Islet precursor cell (in vitro differentiated cells): ENCODE data around the gene SLC9A5.

ENCODE experiments used
- DNase-seq: peaks from one replicate; pipeline ENCODE4 v3.0.0-alpha.2; 2018

Gene SLC9A5

DNA sequence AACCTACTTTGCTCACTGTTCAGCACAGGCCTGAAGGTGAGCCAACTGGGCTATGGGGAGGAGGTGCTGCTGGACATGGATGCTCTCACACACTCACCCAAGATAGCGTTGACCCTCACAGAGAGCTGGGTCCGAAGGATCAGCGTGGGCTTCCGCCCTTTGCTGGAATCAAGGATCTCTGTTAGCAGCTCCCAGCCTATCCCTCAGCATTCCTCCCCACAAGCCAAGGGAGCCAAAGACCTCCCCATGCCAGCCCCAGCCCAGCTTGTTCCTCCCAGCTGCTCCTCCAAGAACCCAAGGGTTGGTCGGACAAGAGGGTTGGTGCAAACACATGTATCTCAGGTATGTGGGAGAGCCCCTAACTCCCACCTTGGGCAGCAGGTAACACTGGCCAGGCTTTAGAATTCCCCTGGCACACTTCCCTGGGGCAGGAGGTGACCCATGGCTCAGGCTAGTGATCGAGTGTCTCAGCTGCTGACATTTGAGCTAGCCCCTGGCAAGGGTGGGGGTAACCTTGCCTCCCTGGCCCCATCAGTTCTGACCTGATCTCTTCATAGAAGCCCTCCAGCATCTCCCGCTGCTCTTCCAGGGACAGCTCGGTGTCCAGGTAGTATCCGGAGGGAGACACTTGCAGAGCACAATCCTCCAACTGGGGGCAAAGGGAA is 9.8 kb upstream of the SLC9A5 start:
- DNase-seq = peak; percentile 45

DNA sequence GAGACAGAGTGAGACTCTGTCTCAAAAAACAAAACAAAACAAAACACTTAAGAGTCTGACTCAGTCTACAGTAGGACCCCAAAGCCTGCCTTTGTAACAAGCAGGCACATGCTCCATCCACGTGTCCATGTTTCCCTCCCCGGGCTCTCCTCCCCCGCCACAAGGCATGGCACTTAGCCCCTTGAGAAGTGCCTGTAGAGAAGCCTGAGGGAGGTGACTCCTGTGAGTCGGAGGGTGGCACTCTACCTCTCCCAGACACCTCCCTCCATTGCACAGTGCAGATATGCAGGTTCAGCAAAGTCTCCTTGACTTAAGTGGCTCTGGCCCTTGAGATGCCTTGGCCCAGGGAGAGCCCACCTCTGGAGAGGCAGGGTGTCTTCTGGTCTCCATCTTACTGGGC is 8.3 kb upstream of the SLC9A5 start:
- peak; percentile 81 for DNase-seq

- DNase-seq = peak; percentile 97
These were observed 7.5 kb upstream of the SLC9A5 start for GRCh38 chr16:67241008-67241900.

- peak; percentile 48 for DNase-seq
These were observed 6.5 kb upstream of the SLC9A5 start for GRCh38 chr16:67242138-67242730.

DNA sequence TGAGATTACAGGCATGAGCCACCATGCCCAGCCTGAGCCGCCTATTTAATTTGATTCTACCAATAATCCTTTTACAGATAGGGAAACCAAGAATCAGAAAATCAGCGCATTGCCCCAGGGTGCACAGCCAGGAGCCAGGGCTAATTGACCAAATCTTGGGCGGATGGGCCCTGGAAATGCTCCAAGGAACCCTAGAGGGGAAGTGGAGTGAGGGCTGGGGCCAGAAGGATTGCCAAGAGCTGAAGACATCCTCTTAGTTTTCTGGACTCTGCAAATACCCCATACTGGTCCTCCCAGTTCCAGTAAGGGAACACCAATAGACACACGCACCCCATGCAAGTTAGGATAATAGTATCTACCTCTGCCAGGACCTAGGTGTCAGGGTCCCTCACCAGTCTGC is 5.3 kb upstream of the SLC9A5 start:
- DNase-seq = no peak

DNA sequence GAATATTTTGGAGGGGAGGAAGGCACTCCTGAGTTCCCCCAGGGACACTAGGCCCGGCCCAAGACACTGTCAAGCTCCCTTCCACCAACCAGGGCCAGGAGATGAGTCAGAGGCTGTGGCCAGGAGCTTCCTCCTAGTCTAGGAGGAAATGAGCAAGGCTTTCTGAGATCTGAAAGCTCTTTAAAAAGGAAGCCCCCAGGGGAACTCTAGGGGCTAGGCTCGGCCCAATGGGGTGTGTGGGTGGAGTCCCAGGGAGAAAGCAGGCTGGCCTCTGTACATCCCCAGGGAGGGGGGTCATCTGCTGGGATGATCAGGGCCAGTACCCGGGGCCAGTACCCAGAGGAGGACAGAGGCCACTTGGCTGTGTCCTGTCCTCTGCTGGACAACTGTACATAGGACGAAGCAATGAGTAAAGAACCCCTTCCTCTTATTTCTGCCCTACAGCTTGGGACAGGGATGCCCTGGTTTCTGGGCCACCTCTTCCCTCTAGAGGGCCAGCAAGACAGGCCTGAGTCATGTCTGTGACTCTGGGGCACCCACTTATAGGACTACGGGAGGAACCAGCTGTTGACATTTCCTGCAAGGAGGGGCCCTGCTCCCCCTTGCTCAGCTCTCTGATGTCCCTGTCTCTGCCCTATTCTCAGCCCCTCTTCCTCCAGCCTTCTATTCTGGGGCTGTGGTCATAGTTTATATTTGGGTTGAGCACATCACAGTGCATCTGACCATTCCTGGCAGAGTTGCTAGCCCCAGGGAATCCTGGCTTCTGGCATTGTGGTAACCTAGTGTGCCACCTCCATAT is 4.2 kb upstream of the SLC9A5 start:
- peak; percentile 92 for DNase-seq

GRCh38 chr16:67245186-67245585 is 3.6 kb upstream of the SLC9A5 start:
- DNase-seq = no peak

DNA sequence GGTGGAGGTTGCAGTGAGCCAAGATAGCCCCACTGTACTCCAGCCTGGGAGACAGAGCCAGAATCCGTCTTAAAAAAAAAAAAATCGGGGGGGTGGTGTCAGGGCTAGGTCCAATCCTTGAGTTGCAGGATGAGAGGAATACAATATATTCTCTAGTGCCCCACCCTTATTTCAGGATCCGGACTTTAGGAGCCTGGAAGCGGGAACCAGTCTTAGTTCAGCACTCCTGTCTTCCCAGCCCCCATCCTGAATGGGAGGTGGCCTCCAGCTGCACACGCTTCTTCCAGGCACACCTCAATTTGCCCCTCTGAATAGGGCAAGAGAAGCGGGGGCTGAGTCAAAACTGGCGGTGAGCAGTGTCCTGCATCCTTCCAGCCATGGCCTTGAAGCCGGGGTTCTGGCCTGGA is 3.1 kb upstream of the SLC9A5 start:
- DNase-seq = no peak

DNA sequence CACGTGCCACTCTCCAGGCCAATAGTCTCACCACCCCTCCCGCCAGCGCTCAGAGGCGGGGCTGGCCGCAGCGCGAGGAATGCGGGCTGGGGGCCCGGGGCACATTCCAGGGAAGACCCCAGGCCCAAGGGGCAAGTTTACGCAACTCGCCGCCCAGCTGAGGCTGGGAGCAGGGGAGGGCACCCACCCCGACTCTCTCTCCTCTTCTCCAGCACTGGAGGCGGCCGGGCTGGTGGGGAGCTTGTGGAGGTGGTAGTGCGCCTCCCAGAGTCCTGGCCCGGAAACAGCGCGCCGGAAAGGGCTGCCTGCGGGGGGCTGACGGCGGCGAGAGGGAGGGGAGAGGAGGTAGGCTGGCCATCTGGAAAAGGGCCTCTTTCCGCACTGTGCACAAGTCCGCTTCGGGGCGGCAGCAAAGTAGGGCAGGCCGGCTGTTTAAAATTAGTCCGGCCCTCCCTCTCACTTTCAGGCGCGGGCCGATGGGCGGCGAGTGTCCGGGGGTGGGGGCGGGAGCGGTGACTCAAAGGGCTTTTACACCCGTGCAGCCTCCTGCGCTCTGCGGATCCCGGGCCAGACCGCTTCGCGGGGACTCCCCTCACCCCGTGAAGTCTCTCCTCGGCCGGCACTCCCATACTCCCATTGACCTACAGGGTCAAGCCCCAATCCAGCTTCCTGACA is 2.6 kb upstream of the SLC9A5 start:
- DNase-seq = peak; percentile 95

DNA sequence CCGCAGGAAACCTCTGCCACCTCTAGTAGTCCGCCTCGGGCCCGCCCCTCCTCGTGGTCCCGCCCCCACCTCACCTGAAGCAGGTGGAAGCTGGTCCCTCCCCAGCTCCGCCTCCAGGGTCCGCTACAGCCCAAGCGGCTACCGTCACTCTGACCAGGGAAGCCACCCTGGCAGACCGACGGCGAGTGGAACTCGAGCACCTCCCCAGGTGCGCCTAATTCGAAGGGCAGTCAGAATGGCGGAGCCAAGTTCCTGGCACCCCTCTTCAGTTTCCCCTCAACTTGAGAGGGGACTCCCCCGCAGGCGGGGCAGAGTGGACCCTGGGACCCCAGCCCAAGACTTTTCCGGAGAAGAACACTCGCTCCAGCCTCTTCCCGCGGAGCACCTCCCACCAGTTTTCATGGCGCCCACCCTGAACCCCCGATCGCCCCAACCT is 2.0 kb upstream of the SLC9A5 start:
- peak; percentile 95 for DNase-seq

DNA sequence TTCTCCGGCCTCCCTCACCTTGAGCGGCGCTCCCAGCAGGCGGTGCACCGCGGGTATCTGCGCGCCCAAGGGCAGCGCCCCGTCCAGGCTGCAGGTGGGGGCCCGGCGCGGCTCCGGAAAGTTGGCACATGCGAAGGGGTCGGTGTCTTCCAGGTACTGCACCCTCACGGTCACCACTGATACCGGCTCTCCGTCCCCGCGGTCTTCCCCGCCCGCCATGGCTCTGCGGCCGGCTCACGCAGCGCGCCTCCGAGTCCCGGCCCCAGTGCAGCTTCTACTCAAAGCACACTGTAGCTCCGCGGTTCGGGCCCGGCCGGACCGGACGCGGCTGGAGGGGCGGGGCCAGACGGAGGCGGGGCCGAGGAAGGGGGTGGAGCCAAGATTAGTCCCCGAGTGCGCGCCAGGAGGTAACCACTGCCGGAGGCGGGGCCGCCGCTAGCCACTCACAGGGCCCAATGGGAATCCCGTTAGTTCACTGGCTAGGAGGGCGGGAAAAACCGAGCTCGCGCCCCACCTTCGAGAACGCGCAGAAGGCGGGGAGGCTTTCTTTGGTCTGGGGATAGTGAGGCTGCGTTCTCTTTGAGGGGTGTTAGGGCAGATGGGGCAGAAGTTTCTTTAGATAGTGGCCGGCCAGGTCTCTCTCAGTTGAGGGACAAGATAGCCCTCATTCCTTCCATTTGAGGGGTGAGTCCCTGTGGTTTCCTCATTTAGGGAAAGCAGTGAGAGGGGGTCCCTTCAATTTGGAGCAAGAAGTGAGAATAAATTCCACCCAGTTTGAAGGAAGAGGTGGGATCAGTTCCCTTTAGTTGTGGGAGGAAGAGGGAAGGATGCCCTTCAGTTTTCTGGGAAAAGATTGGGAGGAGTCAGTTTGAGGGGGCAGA is 1.3 kb upstream of the SLC9A5 start, which contains the start of gene FHOD1:
TSS of gene FHOD1 (minus strand) at position 290 of the 881 bp plus-strand sequence. CDS start at position 219, 71 bp downstream.
- peak; percentile 98 for DNase-seq

GRCh38 chr16:67248073-67248400 is 742 bp upstream of the SLC9A5 start:
- no peak for DNase-seq

GRCh38 chr16:67249178-67250044 is 632 bp downstream of the SLC9A5 start:
- no peak for DNase-seq

DNA sequence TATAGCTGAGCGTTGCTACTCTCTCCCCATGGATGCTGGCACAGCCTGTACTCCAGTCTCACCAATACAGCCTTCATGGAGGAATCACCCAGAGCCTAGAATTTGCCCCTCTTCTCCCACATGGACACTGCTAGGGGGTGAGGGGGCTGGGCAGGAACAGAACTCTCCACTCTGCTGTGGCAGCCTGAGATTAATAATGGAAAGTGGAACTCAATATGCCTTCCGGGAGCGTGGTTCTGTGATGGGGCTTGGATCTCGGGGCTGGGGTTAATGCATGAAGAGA is 1.2 kb downstream of the SLC9A5 start:
- DNase-seq = no peak

DNA sequence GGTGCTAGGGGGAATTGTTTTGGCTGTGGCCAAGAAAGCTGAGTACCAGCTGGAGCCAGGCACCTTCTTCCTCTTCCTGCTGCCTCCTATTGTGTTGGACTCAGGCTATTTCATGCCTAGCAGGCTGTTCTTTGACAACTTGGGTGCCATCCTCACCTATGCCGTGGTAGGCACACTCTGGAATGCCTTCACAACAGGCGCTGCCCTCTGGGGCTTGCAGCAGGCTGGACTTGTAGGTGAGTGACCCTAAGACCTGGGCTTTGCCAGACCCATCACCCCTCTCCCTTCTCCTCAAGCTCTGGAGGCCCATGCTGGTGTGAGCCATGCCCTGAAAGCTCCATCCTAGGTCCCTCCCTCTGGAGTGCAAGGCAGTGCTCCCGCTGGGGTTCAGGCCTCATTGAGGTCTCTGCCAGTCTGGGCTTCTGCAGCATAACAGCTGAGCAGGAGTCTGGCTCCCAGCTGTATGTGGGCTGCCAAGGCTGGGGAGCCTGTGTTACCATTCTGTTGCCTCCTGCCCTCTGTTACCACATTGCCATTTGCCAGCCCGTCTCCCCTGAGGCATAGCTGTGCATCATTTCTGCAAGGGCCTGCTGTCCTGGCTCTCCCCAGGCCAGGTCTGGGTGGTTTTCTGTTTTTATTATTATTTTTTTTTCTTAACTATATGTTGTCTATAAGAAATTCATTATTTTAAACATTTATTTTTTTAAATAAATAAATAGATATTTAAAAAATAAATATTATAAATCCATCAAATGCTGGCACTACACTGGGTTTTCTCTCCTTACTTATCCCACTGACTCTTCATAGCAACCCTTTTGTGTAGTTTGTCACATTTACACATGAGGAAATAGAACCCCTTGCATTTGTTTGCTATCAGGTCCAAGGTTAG is 4.1 kb downstream of the SLC9A5 start:
- DNase-seq = no peak

GRCh38 chr16:67254801-67255552 is 6.2 kb downstream of the SLC9A5 start:
- no peak for DNase-seq

- DNase-seq = no peak
These were observed 6.9 kb downstream of the SLC9A5 start for GRCh38 chr16:67255553-67256221.

GRCh38 chr16:67256701-67257230 is 8.0 kb downstream of the SLC9A5 start:
- no peak for DNase-seq
